ENCODE results near the gene EYA2. TPM values are rescaled to one million over a fixed set of nuclear protein-coding genes. Genes with fewer than 3 reads are reported as not detected.

EYA2 gene
- polyA plus RNA-seq, 3 donors = 0.98 to 26.4 (median 7.9) TPM

DNA sequence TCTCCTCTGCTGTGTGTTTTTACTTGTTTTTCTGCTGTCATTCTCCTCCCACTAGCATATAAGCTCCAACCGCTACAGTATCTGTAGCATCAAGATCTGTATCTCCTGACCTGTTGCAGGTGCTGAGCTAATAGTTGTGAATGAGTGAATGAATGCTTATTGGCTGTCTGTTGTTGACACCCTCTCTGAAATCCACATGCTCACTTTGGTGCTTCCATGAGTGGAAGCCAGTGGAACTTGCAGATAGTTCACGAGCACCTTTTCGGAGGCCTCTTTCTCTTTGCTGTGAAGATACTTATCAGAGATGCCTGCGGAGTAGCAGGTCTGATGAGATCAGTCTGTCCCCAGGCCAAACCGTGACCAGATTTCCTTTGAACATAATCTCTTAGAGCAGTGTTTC is 117.3 kb downstream of the EYA2 start:
- H3K27ac ChIP-seq (ENCODE audit: low read depth, low read length) = no peak overlapping the region
- 60 to 79% (median 72%) methylated on average over 5 of the region's 5 CpGs for WGBS, 3 donors

DNA sequence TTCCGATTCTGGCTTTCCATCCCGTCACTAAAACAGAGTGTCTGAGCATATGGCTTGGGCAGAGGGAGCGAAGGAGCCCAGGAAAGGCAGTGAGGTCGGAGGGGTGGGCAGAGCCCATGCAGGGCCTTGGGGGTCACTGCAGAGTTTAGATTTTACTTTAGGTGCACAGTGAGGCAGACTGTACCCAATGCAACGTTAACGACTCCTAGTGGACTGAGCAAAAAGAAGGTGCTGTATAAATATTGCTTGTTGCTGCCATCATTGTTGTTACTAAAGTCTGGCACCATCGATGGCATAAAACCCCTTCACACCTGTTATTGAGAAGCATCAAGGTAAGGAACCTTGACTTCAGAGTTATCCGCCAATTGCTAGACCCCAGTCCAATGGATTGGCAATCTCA is 119.0 kb downstream of the EYA2 start:
- WGBS, 3 donors = 84 to 91% (median 86%) methylated on average over 8 of the region's 8 CpGs
- H3K27ac ChIP-seq (ENCODE audit: low read depth, low read length) = no peak overlapping the region

DNA sequence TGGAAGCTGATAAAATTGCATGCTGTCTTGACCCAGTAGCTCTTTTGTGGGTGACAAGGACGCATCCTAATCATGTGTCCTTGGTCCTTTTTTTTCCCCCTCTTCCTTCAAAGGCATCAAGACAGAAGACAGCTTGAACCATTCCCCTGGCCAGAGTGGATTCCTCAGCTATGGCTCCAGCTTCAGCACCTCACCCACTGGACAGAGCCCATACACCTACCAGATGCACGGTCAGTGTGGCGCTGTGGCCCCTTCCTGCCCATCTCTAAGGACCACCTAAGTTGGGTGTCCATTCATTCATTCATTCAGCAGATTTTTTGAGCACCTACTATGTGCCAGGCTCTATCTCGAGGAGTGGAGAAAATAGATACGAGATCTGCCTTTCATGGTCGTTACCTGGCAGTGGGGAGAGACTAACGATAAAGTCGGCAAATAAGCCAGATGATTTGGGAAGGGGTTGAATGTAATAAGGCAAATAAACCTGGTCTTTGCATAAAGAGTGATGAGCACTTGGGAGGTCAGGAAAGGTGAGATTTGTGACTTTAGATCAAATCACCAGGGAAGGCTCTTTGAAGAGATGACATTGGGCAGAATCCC is 121.5 kb downstream of the EYA2 start:
- 69 to 85% (median 81%) methylated on average over 8 of the region's 8 CpGs for WGBS, 3 donors
- no peak overlapping the region for H3K27ac ChIP-seq (ENCODE audit: low read depth, low read length)

DNA sequence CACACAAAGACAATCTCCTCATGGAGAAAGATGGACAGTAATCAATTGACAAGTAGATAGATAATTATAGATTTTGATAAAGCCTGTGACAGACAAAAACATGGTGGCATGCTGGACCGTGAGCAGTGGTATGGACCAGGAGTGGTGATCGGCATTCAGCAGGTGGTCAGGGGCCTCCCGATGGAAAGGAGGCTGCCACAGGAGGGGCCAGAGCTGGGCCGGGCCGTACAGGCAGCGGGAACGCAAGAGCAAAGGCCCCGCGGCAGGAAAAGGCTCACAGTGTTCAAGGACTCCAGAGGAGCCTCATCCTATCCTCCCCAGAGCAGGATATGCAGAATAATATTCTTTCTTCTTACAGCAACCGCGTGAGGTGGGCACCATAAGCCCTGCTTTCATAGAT is 123.7 kb downstream of the EYA2 start:
- WGBS, 3 donors = 75 to 80% (median 79%) methylated on average over 11 of the region's 11 CpGs
- H3K27ac ChIP-seq (ENCODE audit: low read depth, low read length) = no peak overlapping the region

DNA sequence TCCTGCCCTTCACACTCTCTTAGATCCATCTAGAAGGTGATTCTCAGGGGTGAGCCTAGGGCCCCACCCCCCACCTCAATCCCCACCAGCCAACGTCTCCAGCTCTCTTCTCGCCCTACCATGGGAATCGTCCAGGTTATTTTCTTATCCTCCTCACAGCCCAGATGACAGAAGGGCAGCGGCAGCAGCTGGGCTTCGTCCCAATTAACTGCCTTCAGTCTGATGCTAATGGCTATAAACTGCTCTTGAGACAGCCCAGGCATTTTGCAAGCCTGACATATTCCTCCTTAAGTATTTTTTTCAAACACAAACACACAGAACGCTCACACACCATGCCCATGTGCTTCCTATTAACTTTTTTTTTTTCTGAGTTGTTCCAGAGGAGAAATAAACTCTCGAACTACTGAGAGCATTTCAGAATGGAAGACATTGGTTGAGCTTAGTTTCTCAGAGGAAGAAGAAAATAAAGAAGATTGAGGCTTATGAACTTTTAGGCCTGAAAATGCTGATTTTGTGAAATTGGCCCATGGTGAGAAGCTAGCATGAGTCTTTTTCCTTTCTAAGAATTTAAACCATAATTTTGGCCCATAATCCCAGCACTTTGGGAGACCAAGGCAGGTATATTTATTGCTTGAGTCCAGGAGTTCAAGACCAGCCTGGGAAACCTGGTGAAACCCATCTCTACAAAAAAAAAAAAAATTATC is 124.6 kb downstream of the EYA2 start:
- no peak overlapping the region for H3K27ac ChIP-seq (ENCODE audit: low read depth, low read length)
- 13 to 24% (median 24%) methylated on average over 7 of the region's 7 CpGs for WGBS, 3 donors

DNA sequence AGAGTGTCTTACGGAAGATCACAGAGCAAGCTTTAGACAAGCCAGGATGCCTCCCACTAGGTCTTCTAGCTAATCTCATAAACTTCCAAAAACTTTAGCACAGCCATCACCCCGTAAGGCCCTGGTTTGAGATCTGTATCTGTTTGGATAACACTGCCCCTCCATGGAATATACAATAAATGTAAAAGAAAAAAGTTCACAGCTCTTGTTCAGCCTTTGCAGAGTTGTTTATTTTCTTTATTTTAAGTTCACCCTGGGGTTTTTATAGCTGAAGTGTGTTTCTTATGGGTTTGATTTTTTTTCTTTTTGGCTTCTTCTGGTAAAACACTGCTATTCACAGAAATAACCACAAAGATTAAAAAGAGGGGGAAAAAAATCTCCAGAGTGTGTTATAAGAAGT is 125.6 kb downstream of the EYA2 start:
- 69 to 86% (median 75%) methylated on average over 2 of the region's 2 CpGs for whole genome bisulfite sequencing, 3 donors
- no peak overlapping the region for H3K27ac ChIP-seq (ENCODE audit: low read depth, low read length)

DNA sequence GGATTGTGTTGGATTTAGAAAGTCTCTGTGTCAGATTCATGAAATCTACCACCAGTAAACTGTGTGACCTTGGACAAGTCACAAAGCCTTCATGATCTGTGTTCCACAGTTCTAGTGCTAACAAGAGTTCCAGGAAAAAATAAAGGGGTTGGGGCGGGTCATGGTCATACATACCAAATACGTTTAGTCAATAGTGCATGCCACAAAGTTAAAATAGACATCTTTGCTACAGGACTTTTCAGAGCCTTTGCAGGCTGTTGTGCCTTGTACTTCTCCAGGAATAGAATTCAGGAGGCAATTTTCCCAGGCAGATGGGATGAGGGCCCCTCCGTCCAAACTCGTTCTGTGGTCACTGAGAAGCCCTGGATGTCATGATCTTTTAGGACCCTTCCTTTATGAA is 127.2 kb downstream of the EYA2 start:
- H3K27ac ChIP-seq (ENCODE audit: low read depth, low read length) = no peak overlapping the region
- 62 to 83% (median 77%) methylated on average over 4 of the region's 4 CpGs for WGBS, 3 donors

DNA sequence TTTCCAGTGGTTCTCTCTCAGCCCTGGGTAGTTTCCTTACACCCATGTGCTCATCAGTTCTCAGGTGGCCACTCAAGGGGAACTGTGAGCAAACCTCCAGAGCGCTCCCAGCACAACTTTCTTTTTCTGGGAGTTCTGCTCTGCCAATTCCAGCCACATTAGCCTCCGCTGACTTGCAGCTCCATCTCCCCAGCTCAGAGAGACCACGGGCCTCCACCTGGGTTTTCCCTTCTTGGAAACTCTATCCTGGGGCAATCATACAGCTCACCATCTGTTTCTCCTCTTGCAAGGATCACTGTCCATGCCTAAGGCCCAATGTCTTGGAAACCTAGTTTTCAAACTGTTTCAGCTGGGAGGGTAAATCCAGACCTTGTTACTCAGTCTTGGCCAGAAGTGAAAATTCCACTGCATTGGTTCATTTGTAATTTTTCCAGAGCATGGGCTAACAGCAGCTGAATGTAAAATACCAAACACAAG is 129.9 kb downstream of the EYA2 start:
- no peak overlapping the region for H3K27ac ChIP-seq (ENCODE audit: low read depth, low read length)
- WGBS, 3 donors = 75 to 77% (median 76%) methylated on average over 3 of the region's 3 CpGs

DNA sequence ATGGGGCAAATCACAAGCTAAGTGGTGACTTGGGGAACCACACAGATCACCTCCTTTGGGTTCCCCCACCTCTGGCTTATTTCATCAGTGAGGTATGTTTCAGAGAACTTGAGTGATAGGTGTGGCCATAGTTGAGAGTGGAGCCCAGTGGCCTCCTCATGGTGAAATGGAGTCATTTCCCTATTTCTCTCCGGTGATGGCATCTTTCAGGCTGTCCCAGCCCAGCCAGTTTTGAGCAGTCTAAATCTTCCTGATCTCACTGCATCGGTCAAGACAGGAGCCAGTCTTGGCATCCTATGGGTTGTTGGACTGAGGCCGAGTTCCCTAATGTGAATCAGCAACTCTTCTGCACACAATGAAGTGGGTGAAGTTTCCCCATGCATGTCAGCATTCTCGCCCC is 132.4 kb downstream of the EYA2 start:
- H3K27ac ChIP-seq (ENCODE audit: low read depth, low read length) = no peak overlapping the region
- 77 to 81% (median 80%) methylated on average over 4 of the region's 4 CpGs for WGBS, 3 donors

DNA sequence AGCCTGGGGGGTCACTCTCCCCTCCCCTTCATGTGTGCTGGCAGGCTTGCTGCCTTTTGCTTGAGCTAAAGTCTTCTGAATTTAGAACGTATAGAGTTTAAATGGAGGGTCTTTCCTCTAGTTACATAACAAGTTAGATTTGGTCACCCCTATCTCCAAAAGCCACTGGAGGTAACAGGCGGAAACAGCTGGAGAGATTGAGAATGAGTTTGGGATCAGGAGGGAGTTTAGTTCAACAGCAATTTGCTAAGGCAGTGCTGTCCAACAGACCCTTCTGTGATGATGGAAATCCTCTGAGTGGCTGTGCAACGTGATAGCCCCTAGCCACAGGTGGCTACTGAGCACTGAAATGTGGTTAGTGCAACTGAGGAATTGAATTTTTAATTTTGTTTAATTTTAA is 132.8 kb downstream of the EYA2 start:
- 85 to 90% (median 87%) methylated on average over 3 of the region's 3 CpGs for whole genome bisulfite sequencing, 3 donors
- H3K27ac ChIP-seq (ENCODE audit: low read depth, low read length) = no peak overlapping the region

DNA sequence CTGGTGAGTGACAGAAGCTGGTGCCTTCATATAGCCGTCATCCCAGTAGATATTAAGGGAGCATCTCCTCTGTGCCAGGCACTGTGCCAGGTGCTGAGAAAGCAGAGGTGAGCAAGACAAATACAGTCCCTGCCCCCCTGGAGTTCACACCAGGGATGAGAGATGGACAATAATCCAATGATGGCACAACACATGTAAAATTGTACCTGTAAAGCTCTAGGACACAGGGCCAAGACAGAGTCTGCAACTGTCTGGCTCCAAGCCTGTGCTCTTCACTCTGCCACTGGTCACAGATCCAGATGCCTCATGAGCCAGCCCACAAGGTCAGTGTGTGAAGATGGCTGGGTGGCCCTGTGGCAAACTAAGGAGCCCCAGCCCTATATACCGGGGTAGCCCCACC is 133.8 kb downstream of the EYA2 start:
- WGBS, 3 donors = 95 to 96% (median 96%) methylated on average over 2 of the region's 2 CpGs
- H3K27ac ChIP-seq (ENCODE audit: low read depth, low read length) = no peak overlapping the region

DNA sequence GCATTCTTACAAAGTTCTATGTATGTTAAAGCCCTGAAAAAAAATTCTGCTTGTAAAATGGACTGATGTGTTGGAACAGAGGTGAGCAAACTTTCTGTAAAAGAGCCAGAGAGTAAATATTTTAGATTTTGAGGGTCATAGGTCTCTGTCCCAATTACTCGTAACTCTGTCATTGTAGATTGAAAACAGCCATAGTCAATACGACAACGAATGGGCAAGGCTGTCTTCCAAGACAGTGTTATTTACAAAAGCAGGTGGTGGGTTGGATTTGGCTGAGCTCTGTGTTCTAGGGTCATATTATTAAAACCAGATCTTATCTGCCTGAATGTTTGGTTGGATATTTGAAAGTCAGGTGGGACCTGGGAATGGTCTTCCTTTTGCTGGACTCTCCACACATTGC is 135.2 kb downstream of the EYA2 start:
- no peak overlapping the region for H3K27ac ChIP-seq (ENCODE audit: low read depth, low read length)
- WGBS, 3 donors = 56 to 72% (median 69%) methylated on average over 3 of the region's 3 CpGs

DNA sequence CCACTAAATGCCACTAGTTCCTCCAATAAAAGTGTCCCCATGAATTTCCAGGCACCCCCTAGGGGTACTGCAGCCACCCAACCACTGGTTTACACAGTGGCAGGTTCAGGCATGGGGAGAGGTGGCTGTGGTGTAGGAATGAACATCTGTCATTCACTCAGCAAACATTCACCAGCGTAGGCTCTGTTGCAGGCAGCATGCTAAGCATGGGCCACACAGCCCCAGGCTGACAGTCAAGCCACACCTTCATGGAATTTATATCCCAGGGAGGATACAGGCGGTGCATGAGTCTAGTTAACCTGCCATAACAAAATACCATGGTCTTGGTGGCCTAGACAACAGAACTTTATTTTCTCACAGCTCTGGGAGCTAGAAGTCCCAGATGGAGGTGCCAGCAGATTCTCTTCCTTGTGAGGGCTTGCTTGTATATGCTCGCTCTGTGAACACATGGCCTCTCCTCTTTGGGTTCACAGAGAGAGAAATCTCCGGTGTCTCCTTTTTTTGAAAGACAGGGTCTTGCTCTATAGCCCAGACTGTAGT is 135.7 kb downstream of the EYA2 start:
- WGBS, 3 donors = 72 to 90% (median 83%) methylated on average over 4 of the region's 4 CpGs

DNA sequence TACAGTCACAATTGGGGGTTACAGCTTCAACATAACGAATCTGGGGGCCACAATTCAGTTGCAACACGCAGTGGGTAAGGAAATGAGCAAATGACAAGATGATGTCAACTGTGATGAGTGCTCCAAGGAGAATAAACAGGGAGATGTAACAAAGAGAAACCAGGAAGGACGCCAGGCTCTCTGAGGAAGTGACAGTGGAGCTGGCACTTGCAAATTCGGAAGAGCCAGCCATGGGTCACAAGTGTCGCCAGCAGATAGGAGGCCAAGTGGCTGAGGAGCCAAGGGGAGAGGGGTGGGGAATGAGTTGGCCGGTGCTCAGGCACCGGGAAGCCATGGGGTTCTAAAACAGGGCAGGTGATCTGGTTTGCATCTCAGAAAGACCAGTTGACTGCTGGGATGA is 136.4 kb downstream of the EYA2 start:
- H3K27ac ChIP-seq (ENCODE audit: low read depth, low read length) = no peak overlapping the region
- 34 to 68% (median 37%) methylated on average over 7 of the region's 7 CpGs for WGBS, 3 donors

More for the DNA sequence above, 135.7 kb downstream of the EYA2 start:
- no peak overlapping the region for H3K27ac ChIP-seq (ENCODE audit: low read depth, low read length)

DNA sequence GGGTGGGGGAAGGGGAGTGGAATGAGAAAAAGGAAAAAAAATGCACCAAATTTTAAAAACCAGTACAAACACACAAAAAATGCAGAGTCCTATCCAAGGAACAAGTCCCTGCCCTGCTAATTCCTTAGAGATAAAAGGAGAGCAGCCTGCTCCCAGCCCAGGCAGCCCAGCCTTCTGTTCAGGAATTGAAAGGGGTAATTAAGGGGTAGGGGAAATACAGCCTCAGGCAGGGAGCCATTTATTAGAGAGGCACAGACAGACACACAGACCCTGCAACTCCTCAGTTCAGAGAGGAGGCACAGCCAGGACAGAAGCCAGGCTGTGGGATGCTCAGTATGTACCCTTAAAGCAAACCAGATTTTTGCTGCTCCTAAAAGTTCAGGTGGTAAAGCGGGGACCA is 137.2 kb downstream of the EYA2 start:
- H3K27ac ChIP-seq (ENCODE audit: low read depth, low read length) = no peak overlapping the region

DNA sequence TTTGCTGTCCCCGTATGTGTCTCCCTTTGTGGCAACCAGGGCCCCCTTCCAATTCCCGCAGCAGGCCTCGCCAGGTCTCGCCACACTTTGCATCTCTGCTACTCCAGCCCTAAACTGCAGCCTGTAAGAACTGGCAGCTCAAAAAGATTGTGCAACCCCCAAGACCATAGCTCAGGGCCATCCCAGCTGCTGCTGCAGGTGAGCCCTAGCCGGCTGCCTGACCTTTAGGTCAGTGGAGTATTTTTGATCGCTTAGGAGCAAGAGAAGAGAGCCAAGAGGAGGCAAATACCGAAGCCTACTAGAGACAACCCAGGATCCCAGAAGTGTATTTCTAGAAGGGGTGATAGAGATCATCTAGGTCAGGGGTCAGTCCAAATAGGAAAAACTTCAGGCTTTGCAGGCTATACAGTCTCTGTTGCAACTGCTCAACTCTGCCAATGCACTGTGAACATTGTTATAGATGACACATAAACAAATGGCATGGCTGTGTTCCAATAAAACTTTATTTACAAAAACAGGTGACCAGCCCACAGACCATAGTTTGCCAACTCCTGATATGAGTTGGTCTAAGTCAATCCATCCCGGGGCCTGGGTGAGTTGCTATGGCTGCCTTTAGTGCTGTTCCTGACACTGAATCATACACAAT is 138.4 kb downstream of the EYA2 start:
- no peak overlapping the region for H3K27ac ChIP-seq (ENCODE audit: low read depth, low read length)
- WGBS, 3 donors = 72 to 80% (median 76%) methylated on average over 8 of the region's 8 CpGs

More for the DNA sequence above, 137.2 kb downstream of the EYA2 start:
- WGBS, 3 donors = 92 to 96% (median 95%) methylated on average over 1 of the region's 1 CpG

DNA sequence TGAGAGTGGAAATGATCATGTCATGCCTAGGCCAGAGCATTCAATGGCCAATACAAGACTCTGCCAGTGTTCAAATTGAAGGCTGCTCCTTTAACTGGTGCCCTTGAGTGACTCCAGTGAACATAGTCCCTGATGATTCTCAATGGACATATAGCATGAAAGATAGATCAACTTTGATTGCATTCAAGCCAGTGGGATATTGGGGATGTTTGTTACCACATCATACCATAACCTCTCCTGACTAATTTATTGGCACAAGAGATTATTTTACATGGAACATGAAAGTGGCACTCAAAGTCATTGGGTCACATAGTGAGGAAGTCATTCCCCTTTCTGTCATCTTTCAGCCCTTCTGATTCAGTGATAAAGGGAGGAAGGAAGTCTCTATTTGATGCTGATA is 139.0 kb downstream of the EYA2 start:
- H3K27ac ChIP-seq (ENCODE audit: low read depth, low read length) = no peak overlapping the region

DNA sequence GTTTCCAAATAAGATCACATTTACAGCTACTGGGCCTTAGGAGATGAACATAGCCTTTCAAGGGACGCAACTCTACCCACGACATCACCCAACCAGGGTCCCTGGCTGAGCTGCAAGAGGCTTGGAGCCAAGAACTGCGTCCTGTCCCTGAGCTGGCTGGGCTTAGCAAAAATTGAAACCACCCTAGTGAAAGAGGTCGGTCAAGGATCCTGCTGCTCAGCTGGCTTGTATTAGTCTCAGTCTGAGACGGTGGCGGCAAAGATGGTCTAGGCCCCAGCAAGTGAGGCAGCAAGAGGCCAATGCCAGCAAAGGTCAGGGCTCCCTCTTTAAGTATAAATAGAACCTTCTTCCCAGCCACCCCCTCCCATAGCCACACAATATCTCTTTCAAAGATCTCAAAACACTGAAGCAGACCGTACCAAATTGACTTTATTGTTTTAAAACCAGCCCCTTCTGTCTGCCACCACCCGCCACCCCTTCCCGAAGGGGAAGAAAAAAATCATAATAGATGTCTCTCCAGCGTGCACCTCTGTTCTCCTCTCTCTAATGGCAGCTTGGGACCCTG is 140.5 kb downstream of the EYA2 start:
- 69 to 82% (median 74%) methylated on average over 10 of the region's 10 CpGs for WGBS, 3 donors
- no peak overlapping the region for H3K27ac ChIP-seq (ENCODE audit: low read depth, low read length)
